B cell (primary cell): ENCODE results near the gene HOXA3. TPM values are rescaled to one million over a fixed set of nuclear protein-coding genes. Genes with fewer than 3 reads are reported as not detected.

Source experiments
- ATAC-seq: fragments of 200-7000 bp; cut with Tn5 transposase; one replicate; pipeline ENCODE4 v1.10.0; 2021; ENCODE audit warnings: low read depth, mild to moderate bottlenecking, moderate number of reproducible peaks, moderate library complexity
- CTCF ChIA-PET: fragments of 350-600 bp; sonication (Branson Sonifier 250); formaldehyde crosslinking; loops from one replicate; lab custom pipeline; 2021; ENCODE audit warnings: antibody characterized with exemption, inconsistent platforms; lab: Charles Lee
- POLR2A ChIA-PET: fragments of 350-600 bp; sonication (Branson Sonifier 250); formaldehyde crosslinking; loops from one replicate; lab custom pipeline; 2021; ENCODE audit warnings: antibody characterized with exemption; lab: Charles Lee
- DNase-seq: peaks from one replicate; pipeline ENCODE4 v3.0.0; 2013
- H2AFZ ChIP-seq: 2 replicates; pipeline ENCODE4 v1.6.1; 2012; ENCODE audit warnings: mild to moderate bottlenecking, low read depth, low read length; ENCODE audit not compliant: insufficient read depth, poor library complexity, severe bottlenecking
- H3K27ac ChIP-seq, 2 donors: 1 replicate in 1 of 2; 2 replicates in 1 of 2; pipeline ENCODE4 v1.5.1; 2012 to 2013; ENCODE audit warnings: low read length in 2 of 2, mild to moderate bottlenecking in 2 of 2, moderate library complexity in 1 of 2
- H3K27me3 ChIP-seq, 4 experiments: fragments of 200-600 bp in 1 of 4; sonication (generic) in 1 of 4; replicated peaks in 1 of 4; 1 replicate in 2 of 4; 2 replicates in 2 of 4; pipeline versions ENCODE4 v1.6.1 to v1.7.0; 2013 to 2016; ENCODE audit warnings: low read length in 3 of 4, mild to moderate bottlenecking in 2 of 4, mixed read lengths in 1 of 4, moderate library complexity in 1 of 4; ENCODE audit not compliant: insufficient read depth in 4 of 4, control insufficient read depth in 3 of 4; ENCODE audit errors: control extremely low read depth in 1 of 4
- H3K36me3 ChIP-seq, 2 experiments: replicated peaks in 1 of 2; 1 replicate in 1 of 2; 2 replicates in 1 of 2; pipeline versions ENCODE4 v1.6.1 to v1.7.1; 2013; ENCODE audit warnings: low read length in 1 of 2; ENCODE audit not compliant: insufficient read depth in 2 of 2, control insufficient read depth in 1 of 2; ENCODE audit errors: control extremely low read depth in 1 of 2, extremely low read depth in 1 of 2
- H3K4me1 ChIP-seq, 2 donors: fragments of 200-600 bp in 1 of 2; sonication (generic) in 1 of 2; 1 replicate in 1 of 2; 2 replicates in 1 of 2; pipeline versions ENCODE4 v1.5.1 to v1.6.1; 2013 to 2017; ENCODE audit warnings: low read length in 2 of 2; ENCODE audit not compliant: control insufficient read depth in 2 of 2, insufficient read depth in 2 of 2
- H3K4me2 ChIP-seq: replicated peaks from 2 replicates; pipeline ENCODE3; 2012; ENCODE audit warnings: mild to moderate bottlenecking, low read depth, low read length; ENCODE audit not compliant: poor library complexity, severe bottlenecking
- H3K4me3 ChIP-seq, 5 experiments: fragments of 200-600 bp in 1 of 5; sonication (generic) in 1 of 5; 1 replicate in 3 of 5; 2 replicates in 2 of 5; pipeline versions ENCODE4 v1.5.1 to v1.7.0; 2011 to 2016; ENCODE audit warnings: low read length in 4 of 5, mild to moderate bottlenecking in 4 of 5, low read depth in 2 of 5, control low read depth in 1 of 5, moderate library complexity in 1 of 5; ENCODE audit not compliant: insufficient read depth in 1 of 5; ENCODE audit errors: control extremely low read depth in 1 of 5, extremely low read depth in 1 of 5
- H3K79me2 ChIP-seq: fragments of 200-600 bp; sonication (generic); one replicate; pipeline ENCODE4 v1.6.0; 2016; ENCODE audit warnings: low read length; ENCODE audit not compliant: control insufficient read depth, insufficient read depth
- H3K9ac ChIP-seq: fragments of 200-600 bp; sonication (generic); 2 replicates; pipeline ENCODE4 v1.6.1; 2017; ENCODE audit warnings: mild to moderate bottlenecking, low read length, moderate library complexity
- H3K9me3 ChIP-seq, 3 donors: one replicate each; pipeline versions ENCODE4 v1.6.1 to v1.7.1; 2013; ENCODE audit warnings: low read length in 2 of 3; ENCODE audit not compliant: control insufficient read depth in 2 of 3, insufficient read depth in 1 of 3; ENCODE audit errors: control extremely low read depth in 1 of 3
- H4K20me1 ChIP-seq: 2 replicates; pipeline ENCODE4 v1.6.0; 2012; ENCODE audit warnings: mild to moderate bottlenecking, low read length; ENCODE audit not compliant: insufficient read depth, control insufficient read depth, poor library complexity, severe bottlenecking
- H3K27ac Mint-ChIP-seq: one replicate; pipeline ENCODE4 v1.8.0; 2021; ENCODE audit warnings: mixed read lengths
- H3K27me3 Mint-ChIP-seq: one replicate; pipeline ENCODE4 v1.8.0; 2021; ENCODE audit warnings: mixed read lengths
- H3K4me1 Mint-ChIP-seq: one replicate; pipeline ENCODE4 v1.8.0; 2021; ENCODE audit warnings: mixed read lengths
- H3K4me3 Mint-ChIP-seq: one replicate; pipeline ENCODE4 v1.8.0; 2021; ENCODE audit warnings: mixed read lengths
- H3K9me3 Mint-ChIP-seq: one replicate; pipeline ENCODE4 v1.8.0; 2022; ENCODE audit warnings: mixed read lengths; ENCODE audit not compliant: insufficient read depth
- EZH2 ChIP-seq: IDR thresholded peaks from 2 replicates; pipeline ENCODE4 v1.6.1; 2012; ENCODE audit warnings: borderline replicate concordance, low read depth, mild to moderate bottlenecking, moderate library complexity, low read length; ENCODE audit not compliant: insufficient read depth, poor library complexity, severe bottlenecking
- WGBS: methylation state at CpG from one replicate; pipeline ENCODE4 v1.1.5; 2013; ENCODE audit warnings: missing lambda C conversion rate; ENCODE audit not compliant: insufficient coverage; 5-methylcytosine and 5-hydroxymethylcytosine counted together
- intact Hi-C: fragments of 100-400 bp; cut with micrococcal nuclease; formaldehyde crosslinking; loops from one replicate; pipeline ENCODE4 v1.10.0; 2022
- polyA plus RNA-seq: library from polyadenylated mRNA; depleted of rRNA; stranded (reverse); fragments of >200 nt; gene quantifications from 2 replicates; pipeline ENCODE4 v1.2.3, GENCODE V29; 2012
- total RNA-seq, 2 donors: library from RNA; stranded (reverse); fragments of 120-200 nt in 1 of 2; gene quantifications; 1 replicate in 1 of 2; 2 replicates in 1 of 2; pipeline versions ENCODE4 v1.2.3 to v1.2.4, GENCODE V29; 2013 to 2022
- TF ChIP-seq, protein P1 (sequence below): fragments of 200-600 bp; IDR thresholded peaks from one replicate; pipeline ENCODE4 v1.8.0; 2022; ENCODE audit warnings: antibody characterized with exemption, mild to moderate bottlenecking

HOXA3 gene
- total and polyA plus RNA-seq, 2 donors (not counting 1 experiment from before 2014, with no cell fraction given), result 0.07 TPM; not detected in 1

DNA sequence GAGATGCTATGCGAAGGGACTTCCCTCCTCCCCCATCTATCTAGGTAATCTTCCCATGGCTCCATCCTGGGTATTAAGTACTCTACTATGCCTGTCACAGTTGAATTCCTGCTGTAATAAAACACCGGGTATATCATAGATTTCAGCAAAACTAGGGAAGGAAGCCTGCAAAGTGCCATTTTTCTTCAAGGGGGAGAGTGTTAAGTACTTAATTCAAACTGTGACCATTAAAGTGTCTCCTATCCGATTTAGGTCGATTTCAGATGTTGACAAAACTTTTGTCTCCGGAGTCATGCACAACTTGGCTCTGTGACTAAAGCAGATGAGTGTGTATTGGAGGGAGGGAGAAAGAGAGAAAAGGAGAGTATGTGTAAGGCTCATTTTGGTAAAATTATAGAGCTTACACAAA, 26.4 kb downstream of the HOXA3 start:
- H3K9me3 ChIP-seq, result peaks cover 0 to 13% (median 0%) of the 10 kb centered on the region in 3 donors
- CTCF ChIA-PET, result no interaction called here
- no peak overlapping the region for H2AFZ ChIP-seq
- H3K27ac ChIP-seq, result no peak overlapping the region
- Mint-ChIP-seq H3K27ac (no peak overlapping the region), H3K9me3 (peaks cover 2% of the 10 kb centered on the region), H3K4me3 (no peak overlapping the region), H3K4me1 (no peaks in the 10 kb centered on the region), H3K27me3 (peaks cover 40% of the 10 kb centered on the region)
- DNase-seq (no peak), ATAC-seq (no peak)
- no peaks in the 10 kb centered on the region for H3K36me3 ChIP-seq
- no peak overlapping the region for H3K4me2 ChIP-seq
- WGBS, result 88% methylated on average over 4 of the region's 5 CpGs
- POLR2A ChIA-PET, result no interaction called here
- no peak overlapping the region for H3K9ac ChIP-seq
- H3K4me1 ChIP-seq, result no peaks in the 10 kb centered on the region
- H3K79me2 ChIP-seq, result no peaks in the 10 kb centered on the region
- no peaks in the 10 kb centered on the region for H4K20me1 ChIP-seq
- H3K4me3 ChIP-seq, result no peak overlapping the region
- H3K27me3 ChIP-seq, result peaks cover 0 to 4% (median 2%) of the 10 kb centered on the region in 4 experiments
- no peak for TF ChIP-seq EZH2
- TF ChIP-seq, protein P1, sequence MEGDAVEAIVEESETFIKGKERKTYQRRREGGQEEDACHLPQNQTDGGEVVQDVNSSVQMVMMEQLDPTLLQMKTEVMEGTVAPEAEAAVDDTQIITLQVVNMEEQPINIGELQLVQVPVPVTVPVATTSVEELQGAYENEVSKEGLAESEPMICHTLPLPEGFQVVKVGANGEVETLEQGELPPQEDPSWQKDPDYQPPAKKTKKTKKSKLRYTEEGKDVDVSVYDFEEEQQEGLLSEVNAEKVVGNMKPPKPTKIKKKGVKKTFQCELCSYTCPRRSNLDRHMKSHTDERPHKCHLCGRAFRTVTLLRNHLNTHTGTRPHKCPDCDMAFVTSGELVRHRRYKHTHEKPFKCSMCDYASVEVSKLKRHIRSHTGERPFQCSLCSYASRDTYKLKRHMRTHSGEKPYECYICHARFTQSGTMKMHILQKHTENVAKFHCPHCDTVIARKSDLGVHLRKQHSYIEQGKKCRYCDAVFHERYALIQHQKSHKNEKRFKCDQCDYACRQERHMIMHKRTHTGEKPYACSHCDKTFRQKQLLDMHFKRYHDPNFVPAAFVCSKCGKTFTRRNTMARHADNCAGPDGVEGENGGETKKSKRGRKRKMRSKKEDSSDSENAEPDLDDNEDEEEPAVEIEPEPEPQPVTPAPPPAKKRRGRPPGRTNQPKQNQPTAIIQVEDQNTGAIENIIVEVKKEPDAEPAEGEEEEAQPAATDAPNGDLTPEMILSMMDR, result no peak
- intact Hi-C loops, result no loop called here

- intact Hi-C loops, result no loop called here
- ATAC-seq (no peak), DNase-seq (no peak)
- H3K4me1 ChIP-seq, result no peaks in the 10 kb centered on the region
- no peak overlapping the region for H3K4me2 ChIP-seq
- H3K4me3 Mint-ChIP-seq, result no peak overlapping the region
- ChIA-PET CTCF (interaction anchor here (1.1 kb wide), 1 partner anchor 9 kb away, joined by 4 read pairs; no protein-coding TSS in a partner anchor), POLR2A (no interaction called here)
- no peaks in the 10 kb centered on the region for H3K36me3 ChIP-seq
- no peak overlapping the region for H2AFZ ChIP-seq
- no peak overlapping the region for H3K27ac Mint-ChIP-seq
- TF ChIP-seq, protein P1, result no peak
- no peak for TF ChIP-seq EZH2
- H3K9me3 Mint-ChIP-seq, result peaks cover 2% of the 10 kb centered on the region
- peaks cover 40% of the 10 kb centered on the region for H3K27me3 Mint-ChIP-seq
- H4K20me1 ChIP-seq, result no peaks in the 10 kb centered on the region
- no peak overlapping the region for H3K4me3 ChIP-seq
- peaks cover 0 to 4% (median 2%) of the 10 kb centered on the region in 4 experiments for H3K27me3 ChIP-seq
- H3K9me3 ChIP-seq, result peaks cover 0 to 11% (median 0%) of the 10 kb centered on the region in 3 donors
- H3K27ac ChIP-seq, result no peak overlapping the region
- H3K4me1 Mint-ChIP-seq, result no peaks in the 10 kb centered on the region
- H3K9ac ChIP-seq, result no peak overlapping the region
- 100% methylated on average over 5 of the region's 8 CpGs for WGBS
- no peaks in the 10 kb centered on the region for H3K79me2 ChIP-seq
Measured at GRCh38 chr7:27124902-27125689, 27.3 kb downstream of the HOXA3 start.
